ENCODE measurements around the gene PRSS50. TPM values are rescaled to one million over a fixed set of nuclear protein-coding genes. Genes with fewer than 3 reads are reported as not detected.

The PRSS50 gene
- total RNA-seq, 4 donors from 2014 or later, result not detected

DNA sequence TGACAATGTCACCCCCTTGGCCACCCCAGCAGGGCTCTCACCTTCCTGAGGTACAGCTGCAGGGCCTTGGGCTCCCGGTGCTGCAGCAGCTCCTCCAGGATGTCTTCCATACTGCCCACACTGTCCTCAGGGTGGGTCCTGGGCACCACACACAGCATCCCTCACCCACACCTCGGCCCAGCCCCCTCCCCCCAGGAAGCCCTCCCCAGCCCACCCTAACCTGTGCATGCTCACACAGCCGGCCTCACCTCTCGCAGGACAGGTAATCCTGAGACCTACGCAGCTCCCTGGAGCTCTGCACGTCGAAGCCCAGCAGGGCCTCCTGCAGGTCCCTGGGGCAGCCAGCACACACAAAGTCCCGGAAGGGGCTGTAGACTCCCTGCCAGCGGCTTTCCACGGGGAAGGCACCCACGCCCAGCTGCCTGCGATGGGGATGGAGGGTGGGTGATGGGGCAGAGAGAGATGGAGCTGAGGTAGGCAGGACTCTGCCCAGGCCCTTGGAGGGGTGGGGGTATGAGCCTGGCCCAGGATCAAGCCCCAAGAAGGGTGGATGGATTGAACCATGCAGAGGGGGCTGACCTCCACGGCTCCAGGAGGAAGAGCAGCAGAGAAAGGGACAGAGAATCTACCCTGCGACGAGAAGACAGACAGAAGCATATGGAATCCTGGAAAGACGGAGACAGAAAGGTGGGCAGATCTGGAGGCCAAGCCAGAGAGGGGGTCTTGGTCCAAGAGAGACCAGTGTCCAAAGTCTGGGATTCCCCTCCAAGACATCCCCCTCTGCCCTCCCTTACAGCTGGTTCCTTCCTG, 40.9 kb downstream of the PRSS50 start:
- ATAC-seq (no peak), DNase-seq (no peak)
- no peak overlapping the region for H3K4me3 ChIP-seq
- no peaks in the 10 kb centered on the region for H3K27me3 ChIP-seq
- in situ Hi-C loops (cut with MboI; ENCODE audit: low sequenced_read_pairs in 4 of 4) (loop anchor here in 1 of 4 donors (25.0 kb wide), 1 partner anchor 335 kb away; no protein-coding TSS in a partner anchor), intact Hi-C loops (cut with DNase I; ENCODE audit: low total_unique reads) (no loop called here)
- TF ChIP-seq CTCF (IDR thresholded peaks at IDR 0.05 in 4 of 5, conservative IDR thresholded peaks at IDR 0.05 in 1 of 5), result no peak
- TF ChIP-seq POLR2A (IDR thresholded peaks at IDR 0.05), result no peak
- peaks cover 0 to 46% of the 10 kb centered on the region in 2 donors for H3K36me3 ChIP-seq
- H3K27ac ChIP-seq, result no peak overlapping the region
- H3K9me3 ChIP-seq, result no peaks in the 10 kb centered on the region
- H3K4me1 ChIP-seq, result no peaks in the 10 kb centered on the region

- no peak overlapping the region for H3K27ac ChIP-seq
- peak in 1 of 2 donors; percentile 23 for ATAC-seq
Observed at GRCh38 chr3:46675843-46676567, 41.7 kb downstream of the PRSS50 start.

GRCh38 chr3:46675426-46675825, 42.2 kb downstream of the PRSS50 start:
- in situ Hi-C loops (cut with MboI; ENCODE audit: low sequenced_read_pairs in 4 of 4), result loop anchor here in 1 of 4 donors (25.0 kb wide), 1 partner anchor 337 kb away; no protein-coding TSS in a partner anchor
- DNase-seq (no peak), ATAC-seq (no peak)
- H3K36me3 ChIP-seq, result peaks cover 0 to 41% of the 10 kb centered on the region in 2 donors
- H3K27me3 ChIP-seq, result no peaks in the 10 kb centered on the region
- no peaks in the 10 kb centered on the region for H3K9me3 ChIP-seq
- no peak overlapping the region for H3K27ac ChIP-seq
- intact Hi-C loops (cut with DNase I; ENCODE audit: low total_unique reads), result no loop called here
- TF ChIP-seq POLR2A (IDR thresholded peaks at IDR 0.05) (no peak), CTCF (IDR thresholded peaks at IDR 0.05 in 4 of 5, conservative IDR thresholded peaks at IDR 0.05 in 1 of 5) (no peak)
- H3K4me1 ChIP-seq, result no peaks in the 10 kb centered on the region
- no peak overlapping the region for H3K4me3 ChIP-seq

More at GRCh38 chr3:46675843-46676567, 41.7 kb downstream of the PRSS50 start:
- no peak for DNase-seq
- Histone ChIP-seq H3K36me3 (peaks cover 0 to 40% of the 10 kb centered on the region in 2 donors), H3K4me3 (no peak overlapping the region), H3K27me3 (no peaks in the 10 kb centered on the region), H3K4me1 (no peaks in the 10 kb centered on the region), H3K9me3 (no peaks in the 10 kb centered on the region)
- TF ChIP-seq CTCF (IDR thresholded peaks at IDR 0.05 in 4 of 5, conservative IDR thresholded peaks at IDR 0.05 in 1 of 5) (no peak), POLR2A (IDR thresholded peaks at IDR 0.05) (no peak)
- in situ Hi-C loops (cut with MboI; ENCODE audit: low sequenced_read_pairs in 4 of 4), result loop anchor here in 1 of 4 donors (25.0 kb wide), 1 partner anchor 336 kb away; no protein-coding TSS in a partner anchor
- intact Hi-C loops (cut with DNase I; ENCODE audit: low total_unique reads), result no loop called here

GRCh38 chr3:46674031-46674845, 43.4 kb downstream of the PRSS50 start:
- TF ChIP-seq POLR2A (IDR thresholded peaks at IDR 0.05), result no peak
- no peak for TF ChIP-seq CTCF (IDR thresholded peaks at IDR 0.05 in 4 of 5, conservative IDR thresholded peaks at IDR 0.05 in 1 of 5)
- no peaks in the 10 kb centered on the region for H3K4me1 ChIP-seq
- H3K27ac ChIP-seq, result no peak overlapping the region
- intact Hi-C loops (cut with DNase I; ENCODE audit: low total_unique reads), result no loop called here
- peak in 1 of 2 donors; percentile 6 for DNase-seq
- in situ Hi-C loops (cut with MboI; ENCODE audit: low sequenced_read_pairs in 4 of 4), result no loop called here
- no peaks in the 10 kb centered on the region for H3K27me3 ChIP-seq
- H3K36me3 ChIP-seq, result peaks cover 0 to 34% of the 10 kb centered on the region in 2 donors
- no peaks in the 10 kb centered on the region for H3K9me3 ChIP-seq
- ATAC-seq, result no peak
- no peak overlapping the region for H3K4me3 ChIP-seq

Data from gastrocnemius medialis (tissue), 4 donors.